HG03196 (cell line): Measurements from ENCODE around the gene CTU2.

Experiments
- ATAC-seq: cut with Tn5 transposase; IDR thresholded peaks from one replicate; pipeline ENCODE4 v1.9.1; 2021; ENCODE audit not compliant: unreplicated experiment

Gene CTU2

GRCh38 chr16:88726408-88726749, 20.1 kb downstream of the CTU2 start:
- no peak for ATAC-seq

GRCh38 chr16:88726981-88727380, 20.7 kb downstream of the CTU2 start:
- no peak for ATAC-seq

- no peak for ATAC-seq
These were observed 21.6 kb downstream of the CTU2 start for GRCh38 chr16:88727871-88728270.

GRCh38 chr16:88730632-88731607, 24.6 kb downstream of the CTU2 start:
- no peak for ATAC-seq

- ATAC-seq: no peak
These were observed 25.4 kb downstream of the CTU2 start for GRCh38 chr16:88731699-88732098.

- no peak for ATAC-seq
These were observed 26.1 kb downstream of the CTU2 start for GRCh38 chr16:88732172-88732960.

GRCh38 chr16:88732961-88733294, 26.6 kb downstream of the CTU2 start:
- no peak for ATAC-seq

- ATAC-seq: no peak
These were observed 27.5 kb downstream of the CTU2 start for GRCh38 chr16:88733630-88734360.

- no peak for ATAC-seq
These were observed 28.0 kb downstream of the CTU2 start for GRCh38 chr16:88734361-88734728.

- ATAC-seq: no peak
These were observed 28.8 kb downstream of the CTU2 start for GRCh38 chr16:88735121-88735520.

- no peak for ATAC-seq
These were observed 29.3 kb downstream of the CTU2 start for GRCh38 chr16:88735616-88736015.

- ATAC-seq: no peak
These were observed 29.8 kb downstream of the CTU2 start for GRCh38 chr16:88736088-88736487.

GRCh38 chr16:88736496-88736895, 30.2 kb downstream of the CTU2 start:
- ATAC-seq: no peak

- no peak for ATAC-seq
These were observed 31.2 kb downstream of the CTU2 start for GRCh38 chr16:88737298-88738150.

GRCh38 chr16:88738151-88739084, 32.1 kb downstream of the CTU2 start:
- ATAC-seq: no peak

GRCh38 chr16:88739139-88739976, 33.1 kb downstream of the CTU2 start:
- ATAC-seq: no peak

- no peak for ATAC-seq
These were observed 33.8 kb downstream of the CTU2 start for GRCh38 chr16:88739977-88740726.

- ATAC-seq: no peak
These were observed 34.4 kb downstream of the CTU2 start for GRCh38 chr16:88740727-88741055.
